ENCODE measurements around the gene HPCAL1. TPM values are rescaled to one million over a fixed set of nuclear protein-coding genes. Genes with fewer than 3 reads are reported as not detected.
"Not testable (repeated sequence)": the region's sequence is repeated elsewhere in the genome, so short reads cannot be mapped to it uniquely, and the experiment has no call there.

The HPCAL1 gene
- total RNA-seq (2014; rRNA removed): 241 and 280 TPM in 2 replicates
- polyA plus RNA-seq (2012): 101 TPM

DNA sequence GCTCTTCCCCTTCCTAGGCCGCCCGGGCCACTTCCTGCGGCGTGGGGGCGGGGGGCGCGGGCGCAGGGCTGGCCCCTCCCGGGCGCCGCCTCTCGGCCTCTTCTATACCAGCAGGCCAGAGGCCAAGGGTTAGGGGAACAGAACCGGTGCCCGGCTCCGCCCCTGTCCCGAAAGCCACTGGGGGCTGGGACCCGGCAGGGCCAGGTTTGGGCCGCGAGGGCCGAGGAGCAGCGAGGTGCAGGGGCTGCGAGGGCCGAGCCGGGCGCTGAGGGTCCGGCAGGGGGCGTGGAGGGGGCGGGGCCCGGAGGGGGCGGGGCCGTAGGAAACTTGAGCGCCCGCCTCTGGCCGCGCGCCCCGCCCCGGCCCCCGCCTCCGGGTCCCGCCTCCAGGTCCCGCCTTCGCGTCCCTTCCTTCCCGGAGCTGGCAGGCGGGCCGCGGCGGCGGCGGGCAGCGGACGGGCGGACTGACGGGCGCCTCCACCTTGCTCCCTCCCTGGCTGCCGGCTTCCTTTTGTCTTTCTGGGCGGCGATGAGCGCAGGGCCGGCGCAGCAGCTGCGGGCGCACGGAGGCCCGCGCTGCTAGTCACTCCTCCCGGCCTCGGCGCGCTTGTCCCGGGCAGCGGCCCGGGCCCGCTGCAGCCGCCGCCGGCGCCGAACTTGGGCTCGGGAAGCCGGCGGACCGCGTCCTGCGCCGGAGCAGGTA, at the start of gene HPCAL1:
HPCAL1 (plus strand) TSS at position 426 of the 702 bp plus-strand sequence. CDS start 116,854 bp downstream, outside the sequence.
- DNase-seq (ENCODE audit: low read depth): peak; percentile 75

DNA sequence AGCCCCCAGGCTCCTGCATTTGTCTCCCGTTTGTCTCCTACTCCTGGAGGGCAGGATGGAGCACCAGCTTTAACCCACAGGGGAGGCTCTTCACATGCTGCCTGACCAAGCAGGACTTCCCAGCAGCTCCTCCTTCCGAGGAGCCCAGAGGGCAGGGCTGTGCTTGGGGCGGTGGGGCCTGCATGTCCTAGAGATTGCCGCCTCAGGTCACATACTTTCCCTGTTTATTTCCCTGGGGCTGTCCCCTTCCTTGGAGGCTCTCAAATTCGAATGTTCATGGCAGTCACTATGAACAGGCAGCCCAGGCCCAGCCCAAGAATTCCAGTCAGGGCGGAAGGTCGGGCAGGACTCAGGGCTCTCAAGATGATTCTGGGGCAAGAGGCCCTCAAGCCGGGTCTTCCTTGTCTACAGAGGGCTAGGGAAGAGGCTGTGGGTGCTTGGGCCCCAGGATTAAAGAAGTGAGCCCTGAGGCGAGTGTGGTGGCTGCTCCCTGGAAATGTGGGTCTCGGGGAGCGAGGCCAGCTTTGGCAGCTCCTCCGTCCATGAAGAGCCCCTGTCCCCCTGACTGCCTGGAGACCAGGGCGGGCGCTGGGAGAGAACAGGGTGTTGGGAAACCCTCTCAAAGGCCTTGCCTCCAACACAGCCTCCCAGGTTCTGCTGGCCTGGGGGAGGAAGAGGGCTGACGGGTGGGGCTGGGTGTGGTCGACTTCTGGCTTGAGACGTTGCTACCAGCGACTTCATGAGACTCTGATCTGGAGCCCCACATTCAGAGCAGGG, 48.9 kb upstream of the HPCAL1 start:
- DNase-seq (ENCODE audit: low read depth): no peak

GRCh38 chr2:10254373-10255188, 48.1 kb upstream of the HPCAL1 start:
- peak; percentile 42 for DNase-seq (ENCODE audit: low read depth)

DNA sequence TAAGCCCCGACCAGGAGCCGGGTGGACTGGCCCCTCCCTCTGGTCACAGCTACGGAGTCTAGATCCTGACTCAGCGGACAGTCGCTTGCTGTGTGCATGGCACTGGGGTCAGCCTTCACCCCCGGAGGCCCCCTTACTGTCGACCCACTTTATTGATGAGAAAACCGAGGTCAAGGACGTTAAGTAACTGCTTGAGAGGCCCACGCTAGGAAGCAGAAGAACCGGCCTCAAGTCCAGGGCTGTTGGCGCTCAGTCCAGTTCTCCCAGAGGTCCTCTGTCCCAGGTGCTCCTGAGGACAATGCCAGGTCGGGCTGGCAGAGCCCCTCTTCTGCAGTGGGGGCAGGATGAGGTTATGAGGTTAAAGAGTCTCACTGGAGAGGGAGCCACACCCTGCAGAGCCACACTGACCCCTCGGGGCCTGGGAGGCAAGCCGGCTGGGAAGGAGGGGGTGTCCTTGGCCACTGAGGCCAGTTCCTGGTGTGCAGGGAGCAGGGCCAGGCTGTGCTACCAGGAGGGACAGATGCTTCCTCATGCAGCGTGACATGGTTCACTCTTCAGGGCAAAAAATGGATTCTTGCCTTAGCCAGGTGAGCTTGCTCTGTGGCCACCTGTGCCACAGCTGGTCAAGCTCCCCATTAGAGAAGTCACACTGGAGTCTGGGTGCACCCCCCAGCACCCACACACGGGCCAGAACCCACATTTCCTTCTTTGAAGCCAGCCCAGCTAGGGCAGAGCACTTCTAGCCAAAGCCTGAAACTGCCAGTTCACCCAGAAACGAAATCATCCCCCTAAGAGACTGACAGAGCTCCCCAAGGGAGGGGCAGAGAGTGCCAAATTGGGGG, 47.3 kb upstream of the HPCAL1 start:
- no peak for DNase-seq (ENCODE audit: low read depth)

GRCh38 chr2:10256031-10256514, 46.6 kb upstream of the HPCAL1 start:
- DNase-seq (ENCODE audit: low read depth): no peak

GRCh38 chr2:10256515-10257031, 46.1 kb upstream of the HPCAL1 start:
- DNase-seq (ENCODE audit: low read depth): no peak

DNA sequence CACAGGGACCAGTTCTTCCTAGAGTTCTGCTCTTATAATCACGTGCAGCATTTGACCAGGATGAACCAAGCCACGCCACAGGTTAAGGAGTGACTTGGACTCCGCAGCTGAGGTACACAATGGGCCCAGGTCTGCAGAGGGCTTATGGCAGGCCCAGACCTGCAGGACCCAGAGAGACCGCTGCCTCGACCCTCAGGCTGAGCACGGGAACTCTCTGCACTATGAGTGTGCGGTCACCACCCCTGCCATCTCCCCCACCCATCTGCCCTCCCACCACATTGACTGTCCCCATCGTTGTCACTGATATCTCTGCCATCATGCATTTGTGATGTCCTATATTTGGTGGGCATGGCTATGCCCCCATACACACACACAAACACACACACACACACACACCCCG, 45.7 kb upstream of the HPCAL1 start:
- no peak for DNase-seq (ENCODE audit: low read depth)

GRCh38 chr2:10257500-10258147, 45.1 kb upstream of the HPCAL1 start:
- DNase-seq (ENCODE audit: low read depth): no peak

GRCh38 chr2:10258326-10258725, 44.4 kb upstream of the HPCAL1 start:
- no peak for DNase-seq (ENCODE audit: low read depth)

DNA sequence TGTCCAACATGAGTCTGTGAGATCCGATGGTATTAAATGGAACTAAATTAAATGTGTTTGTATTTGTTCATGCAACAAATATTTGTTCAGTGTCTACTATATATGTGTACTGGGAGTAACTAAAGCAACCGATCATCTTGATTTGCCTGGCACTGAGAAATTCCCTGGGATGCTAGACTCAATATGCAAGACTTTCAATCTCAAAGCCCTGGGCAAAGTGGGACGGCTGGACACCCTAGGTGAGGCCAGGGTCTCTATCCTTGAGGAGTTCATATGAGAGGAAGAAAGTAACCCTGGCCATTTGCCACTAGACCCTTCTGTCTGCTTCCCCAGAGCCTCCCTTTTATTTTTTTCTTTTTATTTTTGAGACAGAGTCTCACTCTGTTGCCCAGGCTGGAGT, 44.0 kb upstream of the HPCAL1 start:
- DNase-seq (ENCODE audit: low read depth): no peak

DNA sequence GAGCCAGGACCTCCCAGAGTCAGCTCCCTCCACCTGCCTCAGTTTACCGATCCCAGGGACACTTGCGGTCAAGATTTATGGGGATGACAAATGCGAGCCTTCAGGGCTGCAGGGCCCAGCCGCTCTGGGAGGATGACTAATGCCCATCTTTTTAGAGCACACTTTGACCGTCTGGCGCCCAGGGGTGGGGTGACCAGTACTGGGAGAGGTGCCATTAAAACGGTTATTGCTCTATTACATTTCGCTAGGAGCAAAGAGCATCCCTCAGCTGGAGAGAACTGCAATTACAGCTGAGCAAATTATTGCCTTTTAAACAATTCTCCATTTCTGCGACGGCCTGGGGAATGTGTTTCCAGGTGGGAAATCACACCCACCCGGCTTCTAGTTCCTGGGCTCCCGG, 42.6 kb upstream of the HPCAL1 start:
- peak; percentile 41 for DNase-seq (ENCODE audit: low read depth)

DNA sequence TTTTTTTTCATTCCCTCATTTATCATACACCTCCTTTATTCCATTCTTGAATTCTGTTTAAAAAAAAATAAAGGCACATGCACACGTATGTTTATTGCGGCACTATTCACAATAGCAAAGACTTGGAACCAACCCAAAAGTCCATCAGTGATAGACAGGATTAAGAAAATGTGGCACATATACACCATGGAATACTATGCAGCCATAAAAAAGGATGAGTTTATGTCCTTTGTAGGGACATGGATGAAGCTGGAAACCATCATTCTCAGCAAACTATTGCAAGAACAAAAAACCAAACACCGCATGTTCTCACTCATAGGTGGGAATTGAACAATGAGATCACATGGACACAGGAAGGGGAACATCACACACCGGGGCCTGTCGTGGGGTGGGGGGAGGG, 39.2 kb upstream of the HPCAL1 start:
- not testable (repeated sequence) for DNase-seq (ENCODE audit: low read depth)

DNA sequence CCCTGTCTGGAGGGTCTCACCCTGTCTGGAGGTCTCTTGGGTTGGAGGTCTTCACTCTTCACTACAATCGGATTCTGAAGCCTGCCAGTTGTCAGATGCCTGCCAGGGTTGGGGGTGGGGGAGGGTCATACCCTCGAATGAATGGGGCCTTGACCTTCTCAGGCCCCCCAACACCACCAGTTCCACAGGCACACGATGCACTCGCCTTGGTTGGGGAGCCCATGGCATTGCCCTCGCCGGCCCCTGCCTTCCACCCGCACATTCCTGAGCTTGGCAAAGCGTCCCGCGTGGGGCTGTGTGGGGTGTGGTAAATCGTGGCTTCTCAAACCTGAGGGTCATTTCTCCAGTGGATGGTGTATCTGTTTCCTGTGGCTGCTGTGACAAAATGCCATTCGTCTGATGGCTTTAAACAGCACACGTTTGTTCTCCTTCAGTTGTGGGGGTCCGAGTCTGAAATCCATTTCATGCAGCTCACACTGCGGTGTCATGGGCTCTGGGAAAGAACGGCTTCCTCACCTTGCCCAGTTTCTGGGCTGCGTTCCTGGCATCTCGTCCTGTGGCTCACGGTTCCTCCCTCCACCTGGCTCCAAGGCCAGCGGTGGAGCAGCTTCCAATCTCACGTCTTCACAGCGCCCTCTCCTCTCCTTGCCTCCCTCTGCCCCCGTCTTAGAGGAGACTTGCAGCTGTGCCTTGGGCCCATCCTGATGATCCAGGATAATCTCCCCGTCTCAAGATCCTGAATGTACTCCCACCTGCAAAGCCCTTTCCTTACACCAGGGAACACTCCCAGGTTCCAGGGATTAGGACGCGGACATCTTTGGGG, 38.0 kb upstream of the HPCAL1 start:
- no peak for DNase-seq (ENCODE audit: low read depth)

DNA sequence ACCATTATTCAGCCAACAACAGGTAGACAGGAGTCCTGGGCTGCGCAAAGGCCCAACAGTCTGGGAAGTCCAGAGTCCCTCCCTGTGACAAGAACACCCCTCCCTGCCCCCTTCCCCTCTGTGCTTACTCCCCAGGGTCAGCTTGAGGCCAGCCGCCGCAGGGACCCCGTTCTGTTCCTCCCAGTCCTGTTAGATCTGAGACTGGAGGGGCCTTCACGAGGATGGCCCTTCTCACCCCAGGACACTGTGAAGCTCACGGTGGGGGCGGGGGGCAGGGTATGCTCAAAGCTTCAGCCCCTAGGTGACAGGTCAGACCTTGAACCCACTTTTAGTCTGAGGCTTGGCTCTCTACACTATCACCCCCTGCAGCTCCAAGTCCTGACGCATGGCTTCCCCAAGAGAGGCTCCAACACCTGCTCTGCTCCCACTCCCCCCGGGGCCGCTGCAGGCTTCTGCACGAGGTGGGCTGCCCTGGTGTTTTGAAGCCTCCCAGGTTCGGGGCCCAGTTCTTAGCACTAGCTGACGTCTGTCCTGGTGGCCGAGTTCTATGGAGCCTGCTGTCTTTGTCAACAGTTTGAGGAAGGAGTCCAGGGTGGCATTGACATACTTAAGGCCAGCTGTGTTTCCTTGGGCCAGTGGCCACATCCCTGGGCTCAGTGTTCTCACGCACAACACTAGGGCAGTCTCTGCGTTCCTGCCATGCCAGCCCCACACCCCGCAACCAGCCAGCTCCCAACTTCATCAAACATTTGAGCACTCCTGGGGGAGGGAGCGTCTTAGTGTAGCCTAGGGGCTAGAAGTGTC, 37.2 kb upstream of the HPCAL1 start:
- peak; percentile 54 for DNase-seq (ENCODE audit: low read depth)

DNA sequence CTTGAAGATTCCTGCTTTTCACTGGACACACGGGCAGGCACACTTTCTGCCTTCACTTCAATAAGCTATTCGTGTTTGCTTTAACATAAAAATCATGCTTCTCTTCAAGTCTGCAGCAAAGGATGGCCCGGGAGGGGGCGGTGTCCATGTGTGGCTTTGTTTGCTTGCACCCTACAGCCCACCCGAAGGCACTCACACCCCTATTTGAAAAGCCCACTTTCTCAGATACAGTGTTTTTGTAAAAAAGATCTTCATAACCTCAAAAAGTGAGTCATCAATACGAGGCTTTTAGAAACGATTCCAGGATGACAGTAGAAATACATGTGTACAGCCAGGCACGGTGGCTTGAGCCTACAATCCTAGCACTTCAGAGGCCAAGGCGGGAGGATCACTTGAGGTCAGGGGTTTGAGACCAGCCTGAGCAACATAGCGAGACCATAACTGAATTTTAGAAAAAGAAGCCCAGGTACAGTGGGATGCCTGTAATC, 36.5 kb upstream of the HPCAL1 start:
- peak; percentile 66 for DNase-seq (ENCODE audit: low read depth)

- no peak for DNase-seq (ENCODE audit: low read depth)
These were observed 35.7 kb upstream of the HPCAL1 start for GRCh38 chr2:10267036-10267435.

DNA sequence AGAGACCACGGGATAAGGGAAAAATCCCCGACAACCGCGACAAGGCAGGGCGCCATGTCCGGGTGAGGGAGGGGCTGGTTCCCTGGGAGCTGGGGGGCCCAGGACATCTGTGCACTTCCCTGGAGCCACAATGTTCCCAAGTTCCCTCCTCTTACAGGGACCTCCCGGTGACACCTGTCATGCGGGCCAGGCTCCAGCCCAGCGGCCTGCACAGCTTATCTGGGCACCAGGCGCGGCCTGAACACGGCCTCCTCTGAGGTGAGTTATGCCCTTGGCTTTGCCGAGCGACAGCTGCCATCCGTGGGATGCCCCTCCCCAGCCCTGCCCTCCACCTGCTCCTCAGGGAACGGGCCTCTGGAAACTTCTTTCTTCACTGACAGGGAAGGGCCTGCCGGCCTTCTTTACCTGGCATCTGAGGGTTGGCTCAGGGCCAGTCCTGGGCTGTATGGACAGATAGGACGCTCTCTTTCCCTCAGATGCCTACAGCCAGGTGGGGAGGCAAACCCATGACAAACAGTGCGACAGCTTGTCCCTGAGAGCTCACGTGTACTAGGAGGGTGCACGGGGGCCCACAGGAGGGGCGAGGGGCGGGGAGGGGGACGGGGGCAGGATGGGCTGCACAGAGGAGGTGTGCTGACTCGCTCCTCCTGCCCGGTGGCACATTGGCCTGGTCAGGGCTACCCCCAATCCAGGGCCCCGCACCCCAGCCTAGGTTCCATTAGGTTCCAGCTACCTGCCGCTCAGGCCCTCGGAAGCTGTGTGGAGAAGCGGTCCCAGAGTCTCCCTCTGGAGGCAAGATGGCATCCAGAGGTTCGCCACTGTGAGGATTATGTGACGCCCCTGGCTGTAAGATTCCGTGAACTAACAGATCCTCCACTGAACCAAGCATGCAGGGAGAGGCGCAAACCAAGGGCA, 34.9 kb upstream of the HPCAL1 start:
- no peak for DNase-seq (ENCODE audit: low read depth)
